AG04449 (cell line): ENCODE results near the gene COL6A1.

Experiments
- CTCF ChIA-PET: fragments of 350-600 bp; formaldehyde crosslinking; extraction: SDS; loops from one replicate; lab custom pipeline; 2021; ENCODE audit warnings: antibody characterized with exemption; lab: Yijun Ruan, JAX
- POLR2A ChIA-PET: fragments of 400-600, 350-600 bp; formaldehyde crosslinking; extraction: SDS; loops from one replicate; lab custom pipeline; 2020; ENCODE audit warnings: antibody characterized with exemption, inconsistent platforms; lab: Yijun Ruan, JAX
- DNase-seq: peaks from one replicate; pipeline ENCODE4 v3.0.0-alpha.2; 2010; ENCODE audit warnings: low read depth, low spot score
- H3K4me3 ChIP-seq: 2 replicates; pipeline ENCODE4 v1.5.1; 2011; ENCODE audit warnings: low read depth, mild to moderate bottlenecking, control low read depth, low read length
- CTCF ChIP-seq: IDR thresholded peaks from one replicate; pipeline ENCODE4 v1.5.1; 2011; ENCODE audit warnings: mild to moderate bottlenecking, moderate library complexity, low read length, control low read depth, inconsistent platforms; ENCODE audit not compliant: insufficient read depth; ENCODE audit errors: missing control alignments

The COL6A1 gene

GRCh38 chr21:45986316-45987051 is 4.9 kb downstream of the COL6A1 start:
- H3K4me3 ChIP-seq: peak overlapping the region; percentile 3; the same call in 1 of the 2 replicates
- no peak for DNase-seq
- ChIA-PET POLR2A (no interaction called here), CTCF (no interaction called here)
- no peak for TF ChIP-seq CTCF

- TF ChIP-seq CTCF: no peak
- H3K4me3 ChIP-seq: no peak overlapping the region; the same call in 1 of the 2 replicates
- ChIA-PET POLR2A (no interaction called here), CTCF (no interaction called here)
- no peak for DNase-seq
Observed at GRCh38 chr21:45987121-45987711, 5.6 kb downstream of the COL6A1 start.

GRCh38 chr21:45988366-45989347 is 7.1 kb downstream of the COL6A1 start:
- no peak for DNase-seq
- H3K4me3 ChIP-seq: no peak overlapping the region
- TF ChIP-seq CTCF: no peak
- ChIA-PET CTCF (interaction anchor here (1.0 kb wide), 1 partner anchor 21 kb away, joined by 3 read pairs; no protein-coding TSS in a partner anchor), POLR2A (interaction anchor here (1.2 kb wide), 1 partner anchor 61 kb away, joined by 3 read pairs; no protein-coding TSS in a partner anchor)

- no peak overlapping the region for H3K4me3 ChIP-seq
- no peak for TF ChIP-seq CTCF
- DNase-seq: no peak
- CTCF ChIA-PET: interaction anchor here (1.0 kb wide), 1 partner anchor 22 kb away, joined by 3 read pairs; no protein-coding TSS in a partner anchor
- POLR2A ChIA-PET: interaction anchor here (0.9 to 1.2 kb wide), 2 partner anchors 60 to 128 kb away, joined by 3 read pairs; no protein-coding TSS in a partner anchor
Observed at GRCh38 chr21:45989355-45990048, 7.9 kb downstream of the COL6A1 start.

GRCh38 chr21:45990049-45990711 is 8.6 kb downstream of the COL6A1 start:
- ChIA-PET CTCF (no interaction called here), POLR2A (interaction anchor here (0.9 kb wide), 1 partner anchor 128 kb away, joined by 3 read pairs; no protein-coding TSS in a partner anchor)
- no peak for TF ChIP-seq CTCF
- DNase-seq: no peak
- H3K4me3 ChIP-seq: no peak overlapping the region
